WTC11 (cell line): ENCODE measurements around the gene SIPA1L3. TPM values are rescaled to one million over a fixed set of nuclear protein-coding genes. Genes with fewer than 3 reads are reported as not detected.

ENCODE experiments used
- ATAC-seq: fragments of 200-7000 bp; cut with Tn5 transposase; 2 replicates; pipeline ENCODE4 v1.10.0; 2021; ENCODE audit warnings: mild to moderate bottlenecking, moderate library complexity
- CTCF ChIA-PET: fragments of 300-600 bp; sonication (Branson Sonifier 250); formaldehyde crosslinking; loops from one replicate; lab custom pipeline; 2021; ENCODE audit warnings: antibody characterized with exemption; lab: Charles Lee
- POLR2A ChIA-PET: fragments of 350-600 bp; sonication (Branson Sonifier 250); formaldehyde crosslinking; loops from one replicate; lab custom pipeline; 2021; ENCODE audit warnings: antibody characterized with exemption; lab: Charles Lee
- DNase-seq: peaks from one replicate; pipeline ENCODE4 v3.0.0; 2021; ENCODE audit warnings: low spot score
- H3K27ac Mint-ChIP-seq: 2 replicates; pipeline ENCODE4 v1.8.0; 2021; ENCODE audit warnings: mixed read lengths
- H3K27me3 Mint-ChIP-seq: 2 replicates; pipeline ENCODE4 v1.8.0; 2021; ENCODE audit warnings: low read depth, mild to moderate bottlenecking, moderate library complexity, mixed read lengths
- H3K36me3 Mint-ChIP-seq: 2 replicates; pipeline ENCODE4 v1.8.0; 2021; ENCODE audit warnings: mixed read lengths
- H3K4me1 Mint-ChIP-seq: 2 replicates; pipeline ENCODE4 v1.8.0; 2022; ENCODE audit warnings: mixed read lengths
- H3K4me3 Mint-ChIP-seq: 2 replicates; pipeline ENCODE4 v1.8.0; 2021; ENCODE audit warnings: mild to moderate bottlenecking, moderate library complexity, mixed read lengths
- H3K9me3 Mint-ChIP-seq: 2 replicates; pipeline ENCODE4 v1.8.0; 2021; ENCODE audit warnings: mixed read lengths
- CTCF ChIP-seq: fragments of 200-600 bp; IDR thresholded peaks from 2 replicates; pipeline ENCODE4 v1.8.0; 2022; ENCODE audit warnings: antibody characterized with exemption
- JUN ChIP-seq: sonication (generic); formaldehyde crosslinking; IDR thresholded peaks from 2 replicates; pipeline ENCODE4 v1.8.0; 2023; ENCODE audit warnings: mild to moderate bottlenecking, missing genetic modification reagents
- MAX ChIP-seq: sonication (generic); formaldehyde crosslinking; IDR thresholded peaks from 2 replicates; pipeline ENCODE4 v1.8.0; 2022; ENCODE audit warnings: mild to moderate bottlenecking, missing genetic modification reagents
- NFATC4 ChIP-seq: fragments of 250-450 bp; sonication (Bioruptor Pico); IDR thresholded peaks from 2 replicates; pipeline ENCODE4 v1.9.0; 2021; ENCODE audit warnings: mild to moderate bottlenecking
- PRDM15 ChIP-seq: sonication (generic); formaldehyde crosslinking; IDR thresholded peaks from 2 replicates; pipeline ENCODE4 v1.8.0; 2022; ENCODE audit warnings: missing genetic modification reagents
- SMAD4 ChIP-seq: sonication (generic); formaldehyde crosslinking; IDR thresholded peaks from 2 replicates; pipeline ENCODE4 v1.8.0; 2022; ENCODE audit warnings: mild to moderate bottlenecking, missing genetic modification reagents
- SOX15 ChIP-seq: fragments of 250-450 bp; sonication (Bioruptor Pico); IDR thresholded peaks from 2 replicates; pipeline ENCODE4 v1.9.0; 2021; ENCODE audit warnings: mild to moderate bottlenecking
- TEAD4 ChIP-seq: sonication (generic); formaldehyde crosslinking; IDR thresholded peaks from 2 replicates; pipeline ENCODE4 v1.8.0; 2022; ENCODE audit warnings: mild to moderate bottlenecking, missing genetic modification reagents
- ZMAT4 ChIP-seq: fragments of 250-450 bp; sonication (Bioruptor Pico); IDR thresholded peaks from 2 replicates; pipeline ENCODE4 v1.9.0; 2021; ENCODE audit warnings: mild to moderate bottlenecking
- ZNF396 ChIP-seq: fragments of 250-450 bp; sonication (Bioruptor Pico); IDR thresholded peaks from 2 replicates; pipeline ENCODE4 v1.8.0; 2021; ENCODE audit warnings: mild to moderate bottlenecking, moderate library complexity, borderline replicate concordance
- ZNF423 ChIP-seq: fragments of 250-450 bp; sonication (Bioruptor Pico); IDR thresholded peaks from 2 replicates; pipeline ENCODE4 v2.1.2; 2022; ENCODE audit warnings: mild to moderate bottlenecking, moderate library complexity
- ZNF532 ChIP-seq: fragments of 250-450 bp; sonication (Bioruptor Pico); IDR thresholded peaks from 2 replicates; pipeline ENCODE4 v1.9.0; 2021; ENCODE audit warnings: mild to moderate bottlenecking, borderline replicate concordance
- total RNA-seq: library from RNA; stranded (reverse); gene quantifications from 3 replicates; pipeline ENCODE4 v1.2.3, GENCODE V29; 2021
- TF ChIP-seq, protein P1 (sequence below): sonication (generic); formaldehyde crosslinking; IDR thresholded peaks from 2 replicates; pipeline ENCODE4 v1.8.1; 2023; ENCODE audit warnings: mild to moderate bottlenecking, missing genetic modification reagents, moderate library complexity
- TF ChIP-seq, protein P2 (sequence below): sonication (generic); formaldehyde crosslinking; IDR thresholded peaks from 2 replicates; pipeline ENCODE4 v1.8.1; 2023; ENCODE audit warnings: mild to moderate bottlenecking, missing genetic modification reagents, borderline replicate concordance
- TF ChIP-seq, protein P3 (sequence below): sonication (generic); formaldehyde crosslinking; IDR thresholded peaks from 2 replicates; pipeline ENCODE4 v1.8.1; 2022; ENCODE audit warnings: mild to moderate bottlenecking, moderate library complexity, missing genetic modification reagents
- TF ChIP-seq, protein P4 (sequence below): sonication (generic); formaldehyde crosslinking; IDR thresholded peaks from 2 replicates; pipeline ENCODE4 v1.8.0; 2022; ENCODE audit warnings: mild to moderate bottlenecking, missing genetic modification reagents

The SIPA1L3 gene
- total RNA-seq, 1 experiment from 2014 or later, result 41.5 TPM

DNA sequence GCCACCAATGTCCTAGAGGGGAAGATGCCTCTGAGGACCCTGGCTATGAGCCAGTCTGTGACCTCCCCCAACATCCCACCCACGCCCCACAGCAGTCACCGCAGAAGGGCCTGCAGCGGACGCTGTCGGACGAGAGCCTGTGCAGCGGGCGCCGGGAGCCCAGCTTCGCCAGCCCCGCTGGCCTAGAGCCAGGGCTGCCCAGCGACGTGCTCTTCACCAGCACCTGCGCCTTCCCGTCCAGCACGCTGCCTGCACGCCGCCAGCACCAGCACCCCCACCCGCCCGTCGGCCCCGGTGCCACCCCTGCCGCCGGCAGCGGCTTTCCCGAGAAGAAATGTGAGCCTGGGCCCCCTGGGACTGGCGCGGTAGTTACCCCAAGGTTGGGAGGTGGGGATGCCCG is 286.4 kb downstream of the SIPA1L3 start:
- no peaks in the 10 kb centered on the region for H3K9me3 Mint-ChIP-seq
- H3K36me3 Mint-ChIP-seq, result 0 out of 2 replicates have a peak, but pooled peaks cover 2% of the 10 kb centered on the region
- H3K4me1 Mint-ChIP-seq, result no peaks in the 10 kb centered on the region
- CTCF ChIA-PET, result interaction anchor here (3.0 kb wide), 1 partner anchor 50 kb away, joined by 17 read pairs; no protein-coding TSS in a partner anchor
- no peaks in the 10 kb centered on the region for H3K27me3 Mint-ChIP-seq
- no peak for ATAC-seq
- DNase-seq, result no peak
- POLR2A ChIA-PET, result no interaction called here
- H3K27ac Mint-ChIP-seq, result no peak overlapping the region
- TF ChIP-seq CTCF (no peak), ZNF396 (CRISPR knock-in tag) (no peak), ZMAT4 (CRISPR knock-in tag) (no peak), ZNF532 (no peak), PRDM15 (no peak), JUN (CRISPR knock-in tag) (no peak), MAX (no peak), TEAD4 (CRISPR knock-in tag) (no peak), SOX15 (CRISPR knock-in tag) (no peak), SMAD4 (CRISPR knock-in tag) (no peak), NFATC4 (no peak), ZNF423 (CRISPR knock-in tag) (no peak)
- TF ChIP-seq, protein P1, sequence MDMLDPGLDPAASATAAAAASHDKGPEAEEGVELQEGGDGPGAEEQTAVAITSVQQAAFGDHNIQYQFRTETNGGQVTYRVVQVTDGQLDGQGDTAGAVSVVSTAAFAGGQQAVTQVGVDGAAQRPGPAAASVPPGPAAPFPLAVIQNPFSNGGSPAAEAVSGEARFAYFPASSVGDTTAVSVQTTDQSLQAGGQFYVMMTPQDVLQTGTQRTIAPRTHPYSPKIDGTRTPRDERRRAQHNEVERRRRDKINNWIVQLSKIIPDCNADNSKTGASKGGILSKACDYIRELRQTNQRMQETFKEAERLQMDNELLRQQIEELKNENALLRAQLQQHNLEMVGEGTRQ (CRISPR knock-in tag), result no peak
- TF ChIP-seq, protein P2, sequence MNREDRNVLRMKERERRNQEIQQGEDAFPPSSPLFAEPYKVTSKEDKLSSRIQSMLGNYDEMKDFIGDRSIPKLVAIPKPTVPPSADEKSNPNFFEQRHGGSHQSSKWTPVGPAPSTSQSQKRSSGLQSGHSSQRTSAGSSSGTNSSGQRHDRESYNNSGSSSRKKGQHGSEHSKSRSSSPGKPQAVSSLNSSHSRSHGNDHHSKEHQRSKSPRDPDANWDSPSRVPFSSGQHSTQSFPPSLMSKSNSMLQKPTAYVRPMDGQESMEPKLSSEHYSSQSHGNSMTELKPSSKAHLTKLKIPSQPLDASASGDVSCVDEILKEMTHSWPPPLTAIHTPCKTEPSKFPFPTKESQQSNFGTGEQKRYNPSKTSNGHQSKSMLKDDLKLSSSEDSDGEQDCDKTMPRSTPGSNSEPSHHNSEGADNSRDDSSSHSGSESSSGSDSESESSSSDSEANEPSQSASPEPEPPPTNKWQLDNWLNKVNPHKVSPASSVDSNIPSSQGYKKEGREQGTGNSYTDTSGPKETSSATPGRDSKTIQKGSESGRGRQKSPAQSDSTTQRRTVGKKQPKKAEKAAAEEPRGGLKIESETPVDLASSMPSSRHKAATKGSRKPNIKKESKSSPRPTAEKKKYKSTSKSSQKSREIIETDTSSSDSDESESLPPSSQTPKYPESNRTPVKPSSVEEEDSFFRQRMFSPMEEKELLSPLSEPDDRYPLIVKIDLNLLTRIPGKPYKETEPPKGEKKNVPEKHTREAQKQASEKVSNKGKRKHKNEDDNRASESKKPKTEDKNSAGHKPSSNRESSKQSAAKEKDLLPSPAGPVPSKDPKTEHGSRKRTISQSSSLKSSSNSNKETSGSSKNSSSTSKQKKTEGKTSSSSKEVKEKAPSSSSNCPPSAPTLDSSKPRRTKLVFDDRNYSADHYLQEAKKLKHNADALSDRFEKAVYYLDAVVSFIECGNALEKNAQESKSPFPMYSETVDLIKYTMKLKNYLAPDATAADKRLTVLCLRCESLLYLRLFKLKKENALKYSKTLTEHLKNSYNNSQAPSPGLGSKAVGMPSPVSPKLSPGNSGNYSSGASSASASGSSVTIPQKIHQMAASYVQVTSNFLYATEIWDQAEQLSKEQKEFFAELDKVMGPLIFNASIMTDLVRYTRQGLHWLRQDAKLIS (CRISPR knock-in tag), result no peak
- TF ChIP-seq, protein P3, sequence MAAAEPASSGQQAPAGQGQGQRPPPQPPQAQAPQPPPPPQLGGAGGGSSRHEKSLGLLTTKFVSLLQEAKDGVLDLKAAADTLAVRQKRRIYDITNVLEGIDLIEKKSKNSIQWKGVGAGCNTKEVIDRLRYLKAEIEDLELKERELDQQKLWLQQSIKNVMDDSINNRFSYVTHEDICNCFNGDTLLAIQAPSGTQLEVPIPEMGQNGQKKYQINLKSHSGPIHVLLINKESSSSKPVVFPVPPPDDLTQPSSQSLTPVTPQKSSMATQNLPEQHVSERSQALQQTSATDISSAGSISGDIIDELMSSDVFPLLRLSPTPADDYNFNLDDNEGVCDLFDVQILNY (CRISPR knock-in tag), result no peak
- TF ChIP-seq, protein P4, sequence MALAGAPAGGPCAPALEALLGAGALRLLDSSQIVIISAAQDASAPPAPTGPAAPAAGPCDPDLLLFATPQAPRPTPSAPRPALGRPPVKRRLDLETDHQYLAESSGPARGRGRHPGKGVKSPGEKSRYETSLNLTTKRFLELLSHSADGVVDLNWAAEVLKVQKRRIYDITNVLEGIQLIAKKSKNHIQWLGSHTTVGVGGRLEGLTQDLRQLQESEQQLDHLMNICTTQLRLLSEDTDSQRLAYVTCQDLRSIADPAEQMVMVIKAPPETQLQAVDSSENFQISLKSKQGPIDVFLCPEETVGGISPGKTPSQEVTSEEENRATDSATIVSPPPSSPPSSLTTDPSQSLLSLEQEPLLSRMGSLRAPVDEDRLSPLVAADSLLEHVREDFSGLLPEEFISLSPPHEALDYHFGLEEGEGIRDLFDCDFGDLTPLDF, result no peak
- H3K4me3 Mint-ChIP-seq, result no peak overlapping the region
